Neural crest cell (in vitro differentiated cells): Measurements from ENCODE around the gene COL4A1. TPM values are rescaled to one million over a fixed set of nuclear protein-coding genes. Genes with fewer than 3 reads are reported as not detected.

Experiments
- DNase-seq: peaks from one replicate; pipeline ENCODE4 v3.0.0; 2021; ENCODE audit warnings: low read depth, mixed read lengths, low spot score
- H3K27ac Mint-ChIP-seq: one replicate; pipeline ENCODE4 v1.8.0; 2021; ENCODE audit warnings: mild to moderate bottlenecking, mixed read lengths; ENCODE audit not compliant: unreplicated experiment
- H3K27me3 Mint-ChIP-seq: 2 replicates; pipeline ENCODE4 v1.8.0; 2021; ENCODE audit warnings: low read depth, mild to moderate bottlenecking, mixed read lengths
- H3K36me3 Mint-ChIP-seq: 2 replicates; pipeline ENCODE4 v1.8.0; 2021; ENCODE audit warnings: low read depth, mild to moderate bottlenecking, mixed read lengths
- H3K4me1 Mint-ChIP-seq: 2 replicates; pipeline ENCODE4 v1.8.0; 2021; ENCODE audit warnings: mixed read lengths
- H3K4me3 Mint-ChIP-seq: one replicate; pipeline ENCODE4 v1.8.0; 2021; ENCODE audit warnings: mild to moderate bottlenecking, mixed read lengths
- H3K9me3 Mint-ChIP-seq: 2 replicates; pipeline ENCODE4 v1.8.0; 2021; ENCODE audit warnings: mixed read lengths
- total RNA-seq: library from RNA; stranded (reverse); gene quantifications from 2 replicates; pipeline ENCODE4 v1.2.1, GENCODE V29; 2021
- TF ChIP-seq, protein P1 (sequence below): fragments of 200-600 bp; sonication (generic); conservative IDR thresholded peaks from 2 replicates; pipeline ENCODE4 v1.5.0; 2021; ENCODE audit warnings: antibody characterized with exemption, mild to moderate bottlenecking

COL4A1 gene
- total RNA-seq, 1 donor from 2014 or later: 65.5 TPM

GRCh38 chr13:110312339-110313031, 5.5 kb upstream of the COL4A1 start:
- H3K9me3 Mint-ChIP-seq: no peaks in the 10 kb centered on the region
- peak overlapping the region; percentile 52 for H3K4me3 Mint-ChIP-seq
- no peak overlapping the region for H3K27ac Mint-ChIP-seq
- H3K27me3 Mint-ChIP-seq: peaks cover 4% of the 10 kb centered on the region
- TF ChIP-seq, protein P1, sequence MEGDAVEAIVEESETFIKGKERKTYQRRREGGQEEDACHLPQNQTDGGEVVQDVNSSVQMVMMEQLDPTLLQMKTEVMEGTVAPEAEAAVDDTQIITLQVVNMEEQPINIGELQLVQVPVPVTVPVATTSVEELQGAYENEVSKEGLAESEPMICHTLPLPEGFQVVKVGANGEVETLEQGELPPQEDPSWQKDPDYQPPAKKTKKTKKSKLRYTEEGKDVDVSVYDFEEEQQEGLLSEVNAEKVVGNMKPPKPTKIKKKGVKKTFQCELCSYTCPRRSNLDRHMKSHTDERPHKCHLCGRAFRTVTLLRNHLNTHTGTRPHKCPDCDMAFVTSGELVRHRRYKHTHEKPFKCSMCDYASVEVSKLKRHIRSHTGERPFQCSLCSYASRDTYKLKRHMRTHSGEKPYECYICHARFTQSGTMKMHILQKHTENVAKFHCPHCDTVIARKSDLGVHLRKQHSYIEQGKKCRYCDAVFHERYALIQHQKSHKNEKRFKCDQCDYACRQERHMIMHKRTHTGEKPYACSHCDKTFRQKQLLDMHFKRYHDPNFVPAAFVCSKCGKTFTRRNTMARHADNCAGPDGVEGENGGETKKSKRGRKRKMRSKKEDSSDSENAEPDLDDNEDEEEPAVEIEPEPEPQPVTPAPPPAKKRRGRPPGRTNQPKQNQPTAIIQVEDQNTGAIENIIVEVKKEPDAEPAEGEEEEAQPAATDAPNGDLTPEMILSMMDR: no peak
- peaks cover 8% of the 10 kb centered on the region for H3K36me3 Mint-ChIP-seq
- peaks cover 38% of the 10 kb centered on the region for H3K4me1 Mint-ChIP-seq
- DNase-seq: no peak

DNA sequence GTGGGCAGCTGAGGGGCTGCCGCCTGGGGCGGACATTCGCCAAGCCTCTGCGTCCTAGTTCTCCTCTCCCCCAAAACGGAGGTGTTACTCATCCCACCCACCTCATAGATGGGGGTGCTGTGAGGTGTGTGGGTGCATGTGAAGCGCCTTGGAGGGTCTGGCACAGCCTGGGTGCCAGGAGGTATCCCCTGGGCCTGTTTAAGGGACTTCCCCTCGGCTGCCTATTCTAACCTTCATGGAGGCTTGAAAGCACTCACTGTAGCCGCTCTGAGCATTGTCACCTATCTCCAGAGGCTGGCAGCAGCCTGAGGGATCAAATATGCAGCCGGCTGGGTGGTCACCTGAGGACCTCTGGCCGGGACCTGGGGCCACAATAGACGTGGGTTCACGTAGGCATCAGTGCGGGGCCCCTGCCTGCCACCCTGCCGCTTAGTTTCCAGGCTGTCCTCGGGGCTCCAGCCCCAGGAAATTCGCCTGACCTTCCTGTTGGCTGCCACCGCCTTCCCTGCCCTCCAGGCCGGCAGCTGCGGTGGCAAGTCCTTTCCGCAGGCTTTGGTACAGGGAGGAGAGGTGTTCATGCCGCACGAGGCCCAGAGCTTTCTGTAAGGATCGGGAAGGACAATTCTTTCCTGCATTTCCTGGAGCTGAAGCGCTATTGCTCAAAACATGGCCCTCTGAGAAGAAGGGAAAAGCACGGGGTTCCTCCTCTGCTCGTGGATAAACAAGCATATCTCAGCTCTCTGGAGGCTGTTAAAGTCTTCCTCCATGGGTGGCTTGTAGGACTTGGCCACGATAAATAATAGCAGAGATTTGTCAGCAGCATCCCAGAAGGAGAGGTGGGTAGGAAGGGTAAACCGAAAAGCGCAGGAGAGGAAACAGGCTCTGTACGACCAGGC, 4.7 kb upstream of the COL4A1 start:
- no peak for DNase-seq
- TF ChIP-seq, protein P1: no peak
- H3K4me3 Mint-ChIP-seq: peak overlapping the region; percentile 52
- H3K9me3 Mint-ChIP-seq: no peaks in the 10 kb centered on the region
- H3K27me3 Mint-ChIP-seq: peaks cover 4% of the 10 kb centered on the region
- H3K4me1 Mint-ChIP-seq: peaks cover 38% of the 10 kb centered on the region
- no peak overlapping the region for H3K27ac Mint-ChIP-seq
- peaks cover 2% of the 10 kb centered on the region for H3K36me3 Mint-ChIP-seq

GRCh38 chr13:110310541-110311442, 3.8 kb upstream of the COL4A1 start:
- DNase-seq: no peak
- Mint-ChIP-seq H3K9me3 (no peaks in the 10 kb centered on the region), H3K27me3 (peaks cover 4% of the 10 kb centered on the region), H3K4me3 (peak overlapping the region; percentile 98), H3K4me1 (peaks cover 42% of the 10 kb centered on the region), H3K27ac (no peak overlapping the region), H3K36me3 (peaks cover 2% of the 10 kb centered on the region)
- TF ChIP-seq, protein P1: no peak

DNA sequence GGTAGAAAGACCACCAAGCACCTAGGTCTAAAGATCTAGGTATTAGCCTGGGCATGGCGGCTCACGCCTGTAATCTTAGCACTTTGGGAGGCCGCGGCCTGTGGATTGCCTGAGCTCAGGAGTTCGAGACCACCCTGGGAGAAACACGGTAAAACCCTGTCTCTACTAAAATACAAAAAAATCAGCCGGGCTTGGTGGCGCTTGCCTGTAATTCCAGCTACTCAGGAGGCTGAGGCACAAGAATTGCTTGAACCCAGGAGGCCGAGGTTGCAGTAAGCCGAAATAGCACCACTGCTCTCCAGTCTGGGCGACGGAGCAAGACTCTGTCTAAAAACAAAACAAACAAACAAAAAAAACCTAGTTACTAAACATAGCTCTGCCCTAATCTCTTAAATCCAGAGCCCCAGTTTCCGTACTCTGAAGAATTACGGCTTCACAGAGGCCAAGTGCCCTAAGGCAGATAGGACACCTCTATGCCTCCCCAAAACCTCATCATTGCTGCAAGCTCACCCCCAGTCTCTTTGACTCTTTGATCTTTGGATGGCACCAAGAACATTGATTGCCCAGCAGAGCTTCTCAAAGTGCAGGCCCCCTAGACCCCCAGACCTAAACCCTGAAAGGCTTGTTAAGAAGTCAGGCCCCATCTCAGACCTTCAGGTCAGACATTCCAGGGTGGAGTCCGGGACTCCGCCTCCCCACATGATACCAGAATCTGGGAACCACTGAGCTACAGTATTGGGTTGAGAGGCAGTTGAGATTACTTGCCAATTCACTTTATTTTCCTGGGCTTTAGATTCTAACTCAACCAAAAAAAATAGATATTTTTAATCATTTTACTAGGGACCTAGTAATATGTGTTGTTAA, 2.9 kb upstream of the COL4A1 start:
- peaks cover 46% of the 10 kb centered on the region for H3K4me1 Mint-ChIP-seq
- TF ChIP-seq, protein P1: no peak
- DNase-seq: no peak
- H3K4me3 Mint-ChIP-seq: peak overlapping the region; percentile 98
- no peaks in the 10 kb centered on the region for H3K36me3 Mint-ChIP-seq
- peaks cover 4% of the 10 kb centered on the region for H3K27me3 Mint-ChIP-seq
- no peaks in the 10 kb centered on the region for H3K9me3 Mint-ChIP-seq
- no peak overlapping the region for H3K27ac Mint-ChIP-seq
